ENCODE results near the gene CRELD2. TPM values are rescaled to one million over a fixed set of nuclear protein-coding genes. Genes with fewer than 3 reads are reported as not detected.

The CRELD2 gene
- total and polyA plus RNA-seq, 2 of the 13 experiments (the other 11 are each of a cell fraction or from before 2014, with no cell fraction given) = 17.2 to 44.7 TPM

GRCh38 chr22:49951986-49952896, 33.8 kb downstream of the CRELD2 start (continued):
- TF ChIP-seq KLF16 (CRISPR knock-in tag; IDR thresholded peaks at IDR 0.05) (0 out of 4 replicates have a peak, but pooled peaks of 1 of the 2 experiments have one; percentile 73), GZF1 (CRISPR knock-in tag; IDR thresholded peaks at IDR 0.05) (no peak), ZNF550 (CRISPR knock-in tag; IDR thresholded peaks at IDR 0.05; ENCODE audit: borderline replicate concordance) (peak; percentile 30; the same call in 1 of the 2 replicates), NFKB2 (CRISPR knock-in tag; IDR thresholded peaks at IDR 0.05; ENCODE audit: borderline replicate concordance) (no peak), ZNF367 (CRISPR knock-in tag; IDR thresholded peaks at IDR 0.05; ENCODE audit: borderline replicate concordance) (no peak), ZNF567 (CRISPR knock-in tag; IDR thresholded peaks at IDR 0.05; ENCODE audit: borderline replicate concordance) (peak; percentile 27; the same call in 1 of the 2 replicates), ZFY (CRISPR knock-in tag; IDR thresholded peaks at IDR 0.05) (peak; percentile 36), ZNF704 (CRISPR knock-in tag; IDR thresholded peaks at IDR 0.05; ENCODE audit: borderline replicate concordance) (0 out of 2 replicates have a peak, but pooled peaks have one; percentile 49), NFYC (CRISPR knock-in tag; IDR thresholded peaks at IDR 0.05) (peak; percentile 26; the same call in 1 of the 2 replicates), RXRB (CRISPR knock-in tag; IDR thresholded peaks at IDR 0.05; ENCODE audit: borderline replicate concordance) (peak; percentile 65), ZNF343 (CRISPR knock-in tag; IDR thresholded peaks at IDR 0.05) (no peak), PITX1 (CRISPR knock-in tag; IDR thresholded peaks at IDR 0.05) (peak; percentile 39; the same call in 1 of the 2 replicates), HMG20B (CRISPR knock-in tag; conservative IDR thresholded peaks at IDR 0.05) (0 out of 2 replicates have a peak, but pooled peaks have one; percentile 35), POLR2G (IDR thresholded peaks at IDR 0.05; ENCODE audit: low read depth, low read length) (no peak), ZMYM2 (CRISPR knock-in tag; IDR thresholded peaks at IDR 0.05) (peak; percentile 69), ZNF614 (CRISPR knock-in tag; IDR thresholded peaks at IDR 0.05; ENCODE audit: borderline replicate concordance) (no peak), ZSCAN25 (CRISPR knock-in tag; IDR thresholded peaks at IDR 0.05) (peak; percentile 48; the same call in 1 of the 2 replicates), NFIB (CRISPR knock-in tag; IDR thresholded peaks at IDR 0.05; ENCODE audit: borderline replicate concordance) (0 out of 2 replicates have a peak, but pooled peaks have one; percentile 34), IKZF5 (CRISPR knock-in tag; IDR thresholded peaks at IDR 0.05) (no peak), CHD4 (IDR thresholded peaks at IDR 0.05; ENCODE audit: borderline replicate concordance, low read length) (peak; percentile 55; the same call in 1 of the 2 replicates), ZKSCAN1 (IDR thresholded peaks at IDR 0.05; ENCODE audit: low read length) (peak; percentile 25; the same call in 1 of the 2 replicates), ZUFSP (CRISPR knock-in tag; IDR thresholded peaks at IDR 0.05; ENCODE audit: borderline replicate concordance) (no peak), KDM1A (CRISPR knock-in tag; IDR thresholded peaks at IDR 0.05) (0 out of 2 replicates have a peak, but pooled peaks have one; percentile 43), ZKSCAN5 (CRISPR knock-in tag; IDR thresholded peaks at IDR 0.05) (no peak)

All from HepG2 (cell line).